ENCODE results near the gene UPK2.
"Not testable (repeated sequence)": the region's sequence is repeated elsewhere in the genome, so short reads cannot be mapped to it uniquely, and the experiment has no call there.

The UPK2 gene

GRCh38 chr11:118939404-118939915 is 16.6 kb upstream of the UPK2 start:
- Histone ChIP-seq H3K79me2 (no peaks in the 10 kb centered on the region), H3K36me3 (ENCODE audit: control insufficient read depth, insufficient read depth, low read length) (no peaks in the 10 kb centered on the region), H3K9me3 (ENCODE audit: control insufficient read depth, low read length) (no peaks in the 10 kb centered on the region), H3K4me1 (no peaks in the 10 kb centered on the region), H3K4me3 (ENCODE audit: low read depth, low read length) (no peak overlapping the region), H3K9ac (no peak overlapping the region), H2AFZ (no peak overlapping the region), H3K27ac (no peak overlapping the region), H3K4me2 (ENCODE audit: low read length) (no peak overlapping the region), H3K27me3 (ENCODE audit: control insufficient read depth, insufficient read depth, low read length) (no peaks in the 10 kb centered on the region)
- no peak for TF ChIP-seq CTCF (IDR thresholded peaks at IDR 0.05)

- Histone ChIP-seq H3K9ac (no peak overlapping the region), H3K79me2 (no peaks in the 10 kb centered on the region), H2AFZ (no peak overlapping the region), H3K9me3 (ENCODE audit: control insufficient read depth, low read length) (no peaks in the 10 kb centered on the region), H3K4me1 (no peaks in the 10 kb centered on the region), H3K27ac (no peak overlapping the region), H3K27me3 (ENCODE audit: control insufficient read depth, insufficient read depth, low read length) (no peaks in the 10 kb centered on the region), H3K4me2 (ENCODE audit: low read length) (no peak overlapping the region), H3K36me3 (ENCODE audit: control insufficient read depth, insufficient read depth, low read length) (no peaks in the 10 kb centered on the region), H3K4me3 (ENCODE audit: low read depth, low read length) (no peak overlapping the region)
- no peak for TF ChIP-seq CTCF (IDR thresholded peaks at IDR 0.05)
Measured at GRCh38 chr11:118939953-118940598, 16.0 kb upstream of the UPK2 start.

GRCh38 chr11:118947091-118947490 is 9.0 kb upstream of the UPK2 start:
- no peak overlapping the region for H3K4me3 ChIP-seq (ENCODE audit: low read depth, low read length)
- no peak overlapping the region for H2AFZ ChIP-seq
- no peak for TF ChIP-seq CTCF (IDR thresholded peaks at IDR 0.05)
- H3K9ac ChIP-seq, result no peak overlapping the region
- no peak overlapping the region for H3K4me2 ChIP-seq (ENCODE audit: low read length)
- H3K9me3 ChIP-seq (ENCODE audit: control insufficient read depth, low read length), result no peaks in the 10 kb centered on the region
- no peaks in the 10 kb centered on the region for H3K36me3 ChIP-seq (ENCODE audit: control insufficient read depth, insufficient read depth, low read length)
- no peaks in the 10 kb centered on the region for H3K79me2 ChIP-seq
- H3K4me1 ChIP-seq, result no peaks in the 10 kb centered on the region
- no peaks in the 10 kb centered on the region for H3K27me3 ChIP-seq (ENCODE audit: control insufficient read depth, insufficient read depth, low read length)
- H3K27ac ChIP-seq, result no peak overlapping the region

- no peaks in the 10 kb centered on the region for H3K27me3 ChIP-seq (ENCODE audit: control insufficient read depth, insufficient read depth, low read length)
- no peak for TF ChIP-seq CTCF (IDR thresholded peaks at IDR 0.05)
- H3K9ac ChIP-seq, result no peak overlapping the region
- no peak overlapping the region for H2AFZ ChIP-seq
- H3K79me2 ChIP-seq, result no peaks in the 10 kb centered on the region
- no peaks in the 10 kb centered on the region for H3K9me3 ChIP-seq (ENCODE audit: control insufficient read depth, low read length)
- H3K27ac ChIP-seq, result no peak overlapping the region
- no peaks in the 10 kb centered on the region for H3K4me1 ChIP-seq
- H3K4me3 ChIP-seq (ENCODE audit: low read depth, low read length), result no peak overlapping the region
- H3K36me3 ChIP-seq (ENCODE audit: control insufficient read depth, insufficient read depth, low read length), result no peaks in the 10 kb centered on the region
- no peak overlapping the region for H3K4me2 ChIP-seq (ENCODE audit: low read length)
Measured at GRCh38 chr11:118948000-118948399, 8.1 kb upstream of the UPK2 start.

GRCh38 chr11:118953265-118953664 is 2.8 kb upstream of the UPK2 start:
- H3K4me1 ChIP-seq, result no peaks in the 10 kb centered on the region
- TF ChIP-seq CTCF (IDR thresholded peaks at IDR 0.05), result no peak
- H3K79me2 ChIP-seq, result no peaks in the 10 kb centered on the region
- no peaks in the 10 kb centered on the region for H3K36me3 ChIP-seq (ENCODE audit: control insufficient read depth, insufficient read depth, low read length)
- H3K4me2 ChIP-seq (ENCODE audit: low read length), result no peak overlapping the region
- no peaks in the 10 kb centered on the region for H3K9me3 ChIP-seq (ENCODE audit: control insufficient read depth, low read length)
- H3K4me3 ChIP-seq (ENCODE audit: low read depth, low read length), result no peak overlapping the region
- H3K27me3 ChIP-seq (ENCODE audit: control insufficient read depth, insufficient read depth, low read length), result no peaks in the 10 kb centered on the region
- no peak overlapping the region for H3K27ac ChIP-seq
- H3K9ac ChIP-seq, result no peak overlapping the region
- no peak overlapping the region for H2AFZ ChIP-seq

- not testable (repeated sequence) for H3K9me3 ChIP-seq (ENCODE audit: control insufficient read depth, low read length); H3K4me2 ChIP-seq (ENCODE audit: low read length); H3K9ac ChIP-seq; H2AFZ ChIP-seq; H3K79me2 ChIP-seq; H3K4me1 ChIP-seq; H3K27ac ChIP-seq; H3K27me3 ChIP-seq (ENCODE audit: control insufficient read depth, insufficient read depth, low read length); H3K4me3 ChIP-seq (ENCODE audit: low read depth, low read length); H3K36me3 ChIP-seq (ENCODE audit: control insufficient read depth, insufficient read depth, low read length)
Measured at GRCh38 chr11:118953976-118954375, 2.1 kb upstream of the UPK2 start.

All from parathyroid adenoma (tissue), 2 donors.